ENCODE results near the gene NT5M. TPM values are rescaled to one million over a fixed set of nuclear protein-coding genes. Genes with fewer than 3 reads are reported as not detected.
A peak's percentile ranks its signal among the peaks of the same experiment; 100 is the strongest.
"Not testable (repeated sequence)": the region's sequence is repeated elsewhere in the genome, so short reads cannot be mapped to it uniquely, and the experiment has no call there.

Gene NT5M
- total RNA-seq, 1 experiment from 2014 or later, result 1.6 TPM

DNA sequence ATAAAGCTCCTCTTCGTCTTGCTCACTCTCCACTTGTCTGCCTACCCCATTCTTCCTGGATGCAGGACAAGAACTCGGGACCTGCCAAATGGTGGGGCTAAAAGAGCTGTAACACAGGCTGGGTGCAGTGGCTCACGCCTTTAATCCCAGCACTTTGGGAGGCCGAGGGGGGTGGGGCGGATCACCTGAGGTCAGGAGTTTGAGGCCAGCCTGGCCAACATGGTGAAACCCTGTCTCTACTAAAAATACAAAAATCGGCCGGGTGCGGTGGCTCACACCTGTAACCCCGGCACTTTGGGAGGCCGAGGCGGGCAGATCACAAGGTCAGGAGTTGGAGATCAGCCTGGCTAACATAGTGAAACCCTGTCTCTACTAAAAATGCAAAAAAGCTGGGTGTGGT, 1.5 kb upstream of the NT5M start:
- not testable (repeated sequence) for DNase-seq (ENCODE audit: low read depth)

DNA sequence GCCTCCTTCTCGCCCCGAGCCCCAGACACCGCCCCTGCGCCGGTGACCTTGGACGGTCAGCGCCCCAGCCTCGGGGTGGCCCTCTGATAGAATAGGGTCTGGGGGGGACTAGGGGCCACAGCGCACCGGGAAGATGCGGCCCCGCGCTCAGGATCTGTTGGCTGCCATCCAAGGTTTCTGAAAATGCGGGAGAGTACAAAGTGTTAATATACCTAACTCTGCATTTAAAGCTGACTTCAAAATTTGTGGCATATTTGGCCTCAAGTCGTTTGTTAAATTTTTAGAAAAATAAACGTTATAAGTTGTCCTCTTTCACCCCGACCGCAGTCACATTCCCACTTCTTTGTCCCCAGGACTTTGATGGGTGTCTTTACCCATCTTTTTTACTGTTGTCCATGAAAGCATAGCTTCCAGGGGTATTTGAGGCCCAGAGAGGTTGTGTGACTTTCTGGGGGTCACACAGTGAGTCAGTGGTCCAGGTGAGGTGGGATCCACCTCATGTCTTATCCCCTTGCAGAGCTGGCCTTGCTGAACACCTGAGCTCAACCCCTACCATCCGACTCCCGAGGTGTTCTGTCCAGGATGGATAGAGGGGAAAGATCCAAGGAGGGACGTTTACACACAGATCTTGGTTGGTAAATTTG, 796 bp downstream of the NT5M start:
- DNase-seq (ENCODE audit: low read depth), result no peak

DNA sequence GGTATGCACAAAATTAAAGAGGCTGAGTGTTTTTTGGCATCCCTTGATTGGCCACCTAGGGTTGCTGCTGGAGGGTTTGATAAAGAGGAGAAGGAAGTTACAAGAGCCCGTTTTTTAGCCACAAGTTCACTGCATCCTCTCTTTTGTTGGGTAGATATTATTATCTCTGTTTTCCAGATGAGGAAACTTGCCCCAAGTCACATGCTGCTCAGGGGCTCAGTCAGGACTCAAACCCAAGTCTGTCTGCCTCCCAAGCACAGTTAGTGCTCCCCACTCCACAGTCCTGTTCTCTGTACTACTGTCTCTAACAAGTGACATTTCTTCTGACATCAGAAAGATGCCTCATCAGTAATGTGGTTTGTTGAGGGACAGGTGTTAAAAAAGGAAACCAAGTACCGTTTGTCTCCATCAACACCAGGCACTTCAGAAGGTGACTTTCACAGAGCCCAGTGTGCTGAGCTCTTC, 1.4 kb downstream of the NT5M start:
- no peak for DNase-seq (ENCODE audit: low read depth)

DNA sequence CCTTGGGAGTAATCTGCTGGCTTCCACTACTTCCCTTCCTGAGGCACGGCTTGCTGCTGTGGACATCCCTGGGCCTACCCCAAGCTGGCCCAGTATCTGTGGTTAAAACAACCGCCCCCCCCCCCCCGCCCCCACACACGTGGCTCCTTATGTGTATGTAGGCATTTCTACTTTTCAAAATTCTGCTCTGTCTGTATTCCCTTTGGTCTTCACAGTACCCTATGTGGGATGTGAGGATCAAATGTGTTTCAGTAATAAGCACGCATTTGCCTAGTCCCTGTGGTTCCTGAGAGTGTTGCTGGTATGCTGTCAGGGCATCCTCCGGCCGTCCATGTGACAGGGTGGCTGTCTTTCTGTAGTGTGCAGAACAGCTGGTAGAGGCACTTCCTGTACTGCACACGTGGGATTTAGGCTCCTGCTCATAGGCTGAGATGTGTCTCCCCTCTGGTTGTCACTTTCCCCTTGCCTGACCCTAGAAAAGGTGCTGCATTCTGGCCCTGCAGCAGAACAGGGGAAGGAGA, 2.2 kb downstream of the NT5M start:
- DNase-seq (ENCODE audit: low read depth), result no peak

DNA sequence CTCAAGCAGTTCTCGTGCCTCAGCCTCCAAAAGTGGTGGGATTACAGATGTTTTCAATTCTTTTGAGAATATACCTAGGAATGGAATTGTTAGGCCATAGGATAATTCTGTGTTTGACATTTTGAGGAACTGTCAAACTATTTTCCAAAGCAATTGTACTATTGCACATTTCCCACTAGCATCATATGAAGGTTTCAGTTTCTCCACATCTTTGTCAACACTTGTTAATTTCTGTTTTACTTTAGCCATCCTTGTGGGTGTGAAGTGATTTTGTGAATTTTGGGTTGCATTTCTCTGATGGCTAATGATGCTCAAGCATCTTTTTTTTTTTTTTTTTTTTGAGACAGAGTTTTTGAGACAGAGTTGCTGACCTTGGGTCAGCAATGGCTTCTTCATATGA, 6.2 kb downstream of the NT5M start:
- DNase-seq (ENCODE audit: low read depth), result no peak

DNA sequence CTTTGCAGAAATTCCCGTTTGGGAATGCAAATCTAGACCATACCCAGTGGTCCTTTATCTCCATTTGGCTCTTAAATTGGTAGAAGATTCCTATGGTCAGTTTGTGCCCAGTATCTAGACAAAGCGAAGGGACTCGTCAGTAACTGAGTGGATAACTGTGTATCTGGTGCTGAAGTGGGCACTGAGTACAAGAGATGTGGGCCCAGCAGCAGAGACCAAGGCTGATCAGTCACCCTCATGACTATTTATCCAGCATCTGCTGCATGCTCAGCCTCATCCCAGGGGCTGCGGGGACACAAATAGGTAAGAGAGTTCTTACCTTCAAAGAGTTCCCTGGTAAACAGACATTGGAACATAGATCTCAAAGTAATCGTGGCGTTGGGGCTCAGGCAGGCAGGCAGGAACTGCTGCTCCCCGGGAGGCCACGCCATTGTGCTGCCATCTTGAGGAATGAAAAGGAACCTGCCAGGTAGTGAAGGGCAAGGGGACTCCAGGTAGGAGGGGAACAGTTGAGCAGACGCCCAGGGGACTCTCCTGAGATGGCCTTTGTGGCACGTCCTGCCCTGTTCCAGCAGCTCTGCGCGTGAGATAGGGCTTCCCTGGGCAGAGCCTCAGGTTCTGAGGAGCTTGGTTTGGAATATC, 10.3 kb downstream of the NT5M start:
- peak; percentile 40 for DNase-seq (ENCODE audit: low read depth)

DNA sequence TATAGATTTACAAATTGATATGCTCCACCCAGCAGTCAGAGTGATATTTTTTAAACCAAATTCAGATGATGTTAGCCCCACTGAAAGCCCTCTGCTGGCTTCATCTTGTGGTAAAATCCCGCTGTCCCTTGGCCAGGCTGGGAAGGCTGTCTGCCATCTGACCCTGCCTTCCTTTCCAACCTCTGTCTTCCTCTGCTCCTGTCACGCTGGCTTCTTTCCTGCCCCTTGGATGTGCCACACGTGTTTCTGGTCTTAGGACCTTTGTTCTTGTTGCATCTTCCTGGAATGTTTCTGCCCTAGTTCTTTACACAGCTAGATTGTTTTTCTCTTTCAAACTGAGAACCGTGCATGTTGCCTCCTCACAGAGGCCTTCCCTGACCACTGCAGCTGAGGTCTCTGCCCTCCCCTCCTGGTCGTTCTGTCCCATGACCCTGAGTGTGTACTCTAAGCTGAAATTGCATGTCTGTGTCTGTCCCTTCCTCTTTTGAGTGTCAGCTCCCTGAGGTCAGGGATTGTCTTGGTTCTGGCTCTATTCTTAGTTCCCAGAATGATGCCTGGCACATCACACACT, 11.4 kb downstream of the NT5M start:
- DNase-seq (ENCODE audit: low read depth), result no peak

DNA sequence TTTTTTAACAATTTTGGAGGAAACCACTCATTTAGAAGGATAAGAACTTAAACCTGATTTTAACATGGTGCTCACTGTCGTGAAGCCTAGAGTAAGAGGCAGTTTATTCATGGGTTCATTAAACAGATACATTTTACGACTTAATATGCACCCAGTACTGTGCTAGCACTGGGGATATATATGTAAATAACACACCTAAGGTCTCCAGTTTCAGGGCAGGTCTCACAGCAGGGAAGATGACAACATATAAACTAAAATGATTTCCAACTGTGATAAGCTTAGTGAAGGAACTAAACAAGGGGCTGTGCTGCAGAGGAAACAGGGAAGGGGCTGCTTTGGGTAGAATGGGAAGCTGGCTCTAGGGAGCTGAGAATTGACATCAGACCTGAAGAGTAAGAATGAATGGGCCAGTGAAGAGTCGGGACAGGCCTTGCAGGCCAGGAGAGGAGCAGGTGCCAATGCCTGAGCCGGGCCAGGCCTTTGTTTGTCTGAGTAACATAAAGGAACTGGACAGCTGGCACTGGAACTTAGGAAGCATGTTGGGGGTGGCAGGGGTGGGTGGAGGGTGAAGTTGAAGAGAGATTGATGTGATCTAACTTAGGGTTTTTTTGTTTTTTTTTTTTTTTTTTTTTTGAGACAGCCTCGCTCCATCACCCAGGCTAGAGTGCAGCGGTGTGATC, 12.1 kb downstream of the NT5M start:
- no peak for DNase-seq (ENCODE audit: low read depth)

DNA sequence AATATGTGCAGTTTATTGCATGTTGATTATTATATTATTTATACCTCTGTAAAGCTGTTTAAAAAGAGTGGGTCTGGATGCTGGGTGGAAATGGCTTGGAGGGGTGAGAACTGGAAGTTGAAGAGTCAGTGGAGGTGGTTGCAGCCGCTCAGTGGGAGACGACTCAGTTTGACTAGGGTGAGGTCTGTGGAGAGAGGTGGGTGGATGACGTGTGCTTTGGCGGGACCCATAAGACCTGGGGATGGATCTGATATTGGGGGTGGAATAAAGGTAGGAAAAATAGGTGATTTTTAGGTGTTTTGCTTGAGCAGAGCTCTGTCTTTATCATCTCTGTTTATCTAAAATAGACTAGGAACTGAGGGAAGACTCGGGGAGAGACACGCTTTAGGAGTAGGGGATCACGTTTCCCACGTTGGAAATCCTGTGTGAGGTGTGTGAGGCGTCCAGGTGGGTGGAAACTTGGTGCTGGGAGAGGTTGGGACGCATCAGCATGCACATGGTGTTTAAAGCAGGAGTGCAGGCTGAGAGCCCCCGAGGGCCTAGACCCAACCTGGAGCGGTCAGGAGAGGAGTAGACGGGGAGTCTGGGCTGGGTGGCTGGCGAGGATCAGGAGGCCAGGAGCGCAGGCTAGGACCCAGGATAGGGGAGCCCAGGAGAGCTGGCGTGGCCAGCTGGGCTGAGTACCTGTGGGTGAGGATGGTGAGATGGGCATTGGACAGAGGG, 17.2 kb downstream of the NT5M start:
- DNase-seq (ENCODE audit: low read depth), result no peak

DNA sequence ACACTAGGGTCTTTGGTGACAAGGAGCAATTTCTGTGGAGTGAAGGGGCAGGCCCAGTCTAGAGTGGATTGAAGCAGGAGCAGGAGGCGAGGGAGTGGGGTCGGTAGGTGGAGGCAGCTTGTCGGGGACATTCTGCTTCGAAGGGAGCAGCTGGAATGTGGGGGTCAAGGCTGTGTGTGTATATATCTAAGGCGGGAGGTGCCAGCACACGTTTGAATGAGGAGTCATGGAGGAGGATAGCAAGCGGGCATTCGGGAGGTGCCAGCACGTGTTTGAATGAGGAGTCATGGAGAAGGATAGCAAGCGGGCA, 17.7 kb downstream of the NT5M start:
- DNase-seq (ENCODE audit: low read depth), result no peak

DNA sequence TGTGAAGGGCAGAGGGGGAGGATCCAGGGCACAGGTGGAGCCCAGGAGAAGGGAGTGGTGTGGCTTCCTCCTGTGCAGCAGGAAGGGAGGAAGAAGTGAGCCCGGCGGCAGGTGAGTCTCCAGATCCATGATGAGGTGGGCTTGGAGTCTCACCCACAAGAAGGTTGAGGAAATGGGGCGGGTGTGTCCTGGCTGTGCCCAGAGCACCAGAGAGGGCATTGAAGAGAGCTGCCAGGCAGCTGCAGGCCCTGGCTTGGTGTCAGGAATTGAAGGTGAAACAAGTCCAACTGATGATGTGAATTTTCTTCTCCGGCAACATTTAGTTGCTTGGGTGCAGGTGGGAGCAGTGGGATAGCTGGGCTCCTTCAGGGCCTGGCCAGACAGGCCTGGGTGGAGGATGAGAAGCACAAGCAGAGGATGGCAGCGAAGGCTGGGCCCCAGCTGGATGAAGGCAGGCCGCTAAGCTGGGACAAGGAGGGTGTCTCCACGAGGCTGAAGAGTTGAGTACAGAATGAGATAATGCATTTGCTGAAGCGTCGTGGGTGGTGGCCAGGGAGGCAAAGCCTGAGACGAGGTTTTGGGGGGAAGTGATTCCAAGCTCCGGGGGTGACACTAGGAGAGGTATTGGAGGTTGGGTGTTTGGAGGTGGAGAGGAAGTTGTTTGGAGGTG, 18.3 kb downstream of the NT5M start:
- DNase-seq (ENCODE audit: low read depth), result no peak

DNA sequence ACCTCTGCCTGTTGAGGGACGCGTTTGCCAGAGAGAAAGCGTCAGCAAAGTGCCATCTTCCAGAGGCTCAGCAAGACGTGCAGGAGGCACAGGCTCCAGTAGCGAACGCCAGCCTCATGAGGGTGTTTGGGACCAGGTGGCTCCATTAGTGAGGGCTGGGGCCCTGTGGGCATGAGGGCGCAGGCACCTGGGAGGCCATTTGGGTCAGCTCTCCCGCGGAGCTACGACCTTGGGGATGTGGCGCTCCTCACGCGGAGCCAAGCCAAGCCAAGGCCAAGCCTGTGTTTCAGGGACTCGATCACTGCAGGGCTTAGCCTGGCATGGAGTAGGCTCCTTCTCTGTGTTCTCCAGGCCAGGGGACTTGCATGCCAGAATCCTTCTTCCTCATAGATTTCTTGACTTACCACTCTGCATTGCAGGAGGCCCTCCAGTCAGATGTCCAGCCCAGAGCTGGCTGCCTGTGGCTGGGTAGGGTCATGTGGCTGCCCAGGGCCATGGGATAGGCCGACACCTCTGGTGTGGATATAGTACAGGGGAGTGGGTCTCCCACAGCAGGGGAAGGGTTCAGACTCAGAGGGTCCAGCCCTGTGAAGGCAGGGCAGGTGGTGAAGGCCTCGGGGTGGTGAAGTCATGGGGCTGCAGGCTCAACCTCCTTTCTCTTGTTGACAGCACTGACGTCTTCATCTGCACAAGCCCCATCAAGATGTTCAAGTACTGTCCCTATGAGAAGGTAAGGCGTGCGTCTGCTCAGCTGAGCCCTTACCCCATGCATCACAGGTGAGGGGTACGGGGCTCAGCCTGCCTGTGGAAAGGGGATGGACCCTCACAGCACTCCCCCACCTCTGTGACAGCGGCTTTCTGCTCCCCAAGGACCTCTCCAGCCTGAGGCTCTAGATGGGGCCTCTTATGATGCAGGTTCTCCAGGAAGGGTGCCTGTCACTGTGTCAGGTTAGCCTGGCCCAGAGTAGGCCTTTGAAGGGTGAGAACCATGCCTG, 19.6 kb downstream of the NT5M start:
- no peak for DNase-seq (ENCODE audit: low read depth)

DNA sequence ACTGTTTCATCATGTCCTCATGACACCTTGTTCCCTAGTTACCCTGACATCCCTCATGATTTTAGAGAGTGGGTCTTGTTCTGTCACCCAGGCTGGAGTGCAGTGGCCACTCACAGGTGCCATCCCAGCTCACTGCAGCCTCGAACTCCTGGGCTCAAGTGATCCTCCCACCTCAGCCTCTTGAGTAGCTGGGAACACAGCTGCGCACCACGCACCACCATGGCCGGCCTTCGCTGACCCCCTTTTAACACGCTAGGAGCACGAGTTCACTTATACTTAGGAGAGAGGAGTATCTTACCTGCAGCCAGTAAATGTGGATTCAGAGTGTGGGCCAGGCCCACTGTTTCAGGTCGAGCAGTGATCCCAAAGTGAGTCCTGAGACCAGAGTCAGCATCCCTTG, 21.4 kb downstream of the NT5M start:
- no peak for DNase-seq (ENCODE audit: low read depth)

DNA sequence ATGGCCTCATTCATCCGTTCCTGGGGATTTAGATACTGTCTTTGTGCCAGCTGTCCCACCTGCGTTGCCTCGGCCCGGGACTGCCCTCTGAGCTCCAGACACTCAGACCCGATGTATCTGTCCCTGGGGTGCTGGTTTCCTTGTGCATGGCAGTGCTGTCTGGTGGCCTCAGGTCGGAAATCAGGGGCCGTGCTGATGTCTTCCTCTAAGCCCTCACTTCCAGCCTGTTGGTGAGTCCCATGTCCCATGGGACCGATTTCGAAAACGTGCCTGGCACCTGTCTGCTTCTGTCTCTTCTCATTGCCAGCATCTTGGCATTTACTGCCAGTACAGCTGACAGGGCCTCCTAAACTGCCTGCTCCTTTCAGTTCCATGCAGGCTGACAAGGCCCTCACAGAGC, 22.1 kb downstream of the NT5M start:
- no peak for DNase-seq (ENCODE audit: low read depth)

DNA sequence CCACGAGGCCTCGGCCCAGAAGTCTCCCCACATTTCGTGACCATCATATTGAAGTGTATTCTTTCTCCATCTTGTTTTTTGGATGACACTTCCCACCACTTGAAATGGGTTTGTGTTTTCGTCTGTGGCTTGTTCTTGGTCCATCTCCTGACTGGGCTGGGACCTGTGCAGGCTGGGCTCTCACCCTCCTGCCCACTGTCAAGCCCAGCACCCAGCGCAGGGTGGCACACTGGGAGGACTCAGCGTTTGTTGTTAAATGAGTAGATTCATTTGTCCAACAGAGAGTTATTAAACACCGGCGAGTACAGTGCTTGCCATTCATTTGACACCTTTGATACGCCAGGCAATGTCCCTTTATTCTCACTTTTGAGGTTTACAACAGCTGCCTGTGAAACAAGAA, 22.6 kb downstream of the NT5M start:
- DNase-seq (ENCODE audit: low read depth), result no peak

DNA sequence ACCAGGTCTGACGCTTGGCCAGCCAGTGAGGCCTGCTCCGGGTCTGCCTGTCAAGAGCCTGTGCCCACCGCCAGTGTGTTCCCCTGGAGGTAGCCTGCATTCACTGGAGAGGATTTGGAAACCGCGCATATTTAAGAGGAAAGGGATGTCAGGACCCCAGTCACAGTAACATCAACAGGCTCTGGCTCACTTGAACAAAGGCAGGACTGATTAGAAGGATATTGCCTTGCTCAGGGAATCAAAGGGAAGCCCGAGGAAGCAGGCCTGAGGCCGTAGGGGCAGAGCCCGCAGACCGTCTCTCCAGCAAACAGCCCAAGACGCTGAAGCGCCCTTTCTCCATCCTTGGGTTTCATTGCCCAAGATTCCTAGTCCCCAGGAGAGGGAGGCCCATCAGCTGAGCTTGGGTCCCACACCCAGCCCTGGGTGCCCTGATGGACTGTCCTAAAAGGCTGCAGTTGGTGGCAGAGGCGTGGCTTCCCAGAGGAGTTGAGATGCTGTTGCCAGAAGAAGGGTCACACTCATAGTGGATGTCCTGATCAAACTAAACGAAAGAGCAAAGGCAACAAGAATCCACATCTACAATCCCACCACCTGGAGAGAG, 23.2 kb downstream of the NT5M start:
- DNase-seq (ENCODE audit: low read depth), result no peak

DNA sequence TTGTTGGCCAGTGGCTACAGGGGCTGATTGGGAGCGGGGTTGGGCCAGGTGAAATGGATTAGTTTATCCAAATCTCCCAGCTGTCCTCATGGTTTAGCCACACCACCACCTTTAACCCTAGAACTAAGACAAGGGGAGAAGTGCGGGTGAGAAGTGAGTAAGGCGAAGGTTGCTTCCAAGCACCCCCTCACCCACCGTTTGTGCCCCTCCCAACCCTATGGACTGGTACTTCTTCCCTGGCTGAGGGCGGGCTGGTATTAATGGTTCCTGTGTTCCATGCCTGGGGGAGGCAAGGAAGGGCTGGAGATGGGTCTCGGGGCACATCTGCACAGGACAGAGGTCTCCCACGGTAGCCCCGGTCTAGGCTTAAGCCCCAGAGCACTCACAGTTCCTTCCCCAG, 25.1 kb downstream of the NT5M start:
- DNase-seq (ENCODE audit: low read depth), result no peak

DNA sequence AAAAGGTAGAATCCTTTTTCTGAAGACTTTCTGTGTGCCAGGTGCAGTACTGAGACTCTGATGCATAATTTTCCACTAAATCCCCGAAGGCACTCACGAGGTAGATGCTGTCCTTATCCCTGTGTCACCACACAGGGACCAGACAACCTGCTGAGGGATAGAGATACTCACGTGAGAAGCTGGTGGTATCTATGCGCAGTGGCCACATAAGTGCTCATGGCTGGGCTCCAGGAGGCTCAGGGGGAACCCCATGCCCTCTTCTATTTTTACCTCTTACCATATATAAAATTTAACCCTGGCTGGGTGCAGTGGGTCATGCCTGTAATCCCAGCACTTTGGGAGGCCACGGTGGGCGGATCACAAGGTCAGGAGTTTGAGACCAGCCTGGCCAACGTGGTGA, 38.3 kb downstream of the NT5M start:
- DNase-seq (ENCODE audit: low read depth), result no peak

DNA sequence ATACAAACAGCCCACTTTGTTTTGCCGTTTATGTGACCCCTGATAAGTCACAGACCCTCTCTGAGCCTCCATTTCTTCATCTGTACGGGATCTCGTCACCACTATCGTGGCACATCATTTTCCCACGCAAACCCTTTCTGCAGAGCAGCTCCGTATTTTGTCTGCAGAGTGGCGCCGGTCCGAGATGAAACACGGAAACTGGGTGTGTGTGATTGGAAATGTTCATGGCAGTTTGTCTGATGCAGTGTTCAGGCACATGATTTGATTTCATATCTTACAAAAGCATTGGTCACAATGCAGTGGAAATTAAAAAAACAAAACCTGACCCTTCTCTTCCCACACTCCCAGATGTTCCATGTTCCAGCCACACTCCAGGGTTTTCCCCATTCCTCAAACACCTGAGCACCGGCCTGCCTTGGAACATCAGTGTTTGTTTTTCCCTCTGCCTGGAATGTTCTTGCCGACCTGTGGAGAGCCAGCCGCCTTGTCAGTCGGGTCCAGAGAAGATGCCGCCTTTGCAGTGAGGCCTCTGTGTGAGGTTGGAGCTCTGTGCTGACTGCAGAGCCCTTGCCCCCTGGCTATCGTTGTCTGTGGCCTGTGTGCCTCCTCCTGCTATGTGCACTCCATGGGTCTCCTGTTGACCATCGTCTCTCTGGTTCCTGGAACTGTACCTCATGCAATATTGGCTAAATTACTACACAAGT, 39.2 kb downstream of the NT5M start:
- no peak for DNase-seq (ENCODE audit: low read depth)

All from M059J (cell line).